SK-N-SH (cell line): ENCODE data around the gene ASXL3.

Source experiments
- EP300 ChIP-seq, 2 experiments: IDR thresholded peaks; 2 replicates each; pipeline versions ENCODE4 v1.4.0 to v1.6.1; 2012; ENCODE audit warnings: borderline replicate concordance in 1 of 2, low read depth in 1 of 2, low read length in 1 of 2
- EZH2phosphoT487 ChIP-seq: fragments of 200-600 bp; sonication (generic); IDR thresholded peaks from 2 replicates; pipeline ENCODE4 v1.6.1; 2017; ENCODE audit warnings: low read depth, mixed run types, mild to moderate bottlenecking, antibody characterized with exemption, moderate library complexity, borderline replicate concordance
- FOSL2 ChIP-seq: IDR thresholded peaks from 2 replicates; pipeline ENCODE4 v1.4.0; 2012; ENCODE audit warnings: low read depth, mild to moderate bottlenecking, moderate library complexity, borderline replicate concordance
- FOXJ3 ChIP-seq: sonication (generic); formaldehyde crosslinking; IDR thresholded peaks from 2 replicates; pipeline ENCODE4 v1.5.1; 2020; ENCODE audit warnings: mild to moderate bottlenecking, missing genetic modification reagents
- GATA2 ChIP-seq: sonication (generic); formaldehyde crosslinking; IDR thresholded peaks from 2 replicates; pipeline ENCODE4 v1.5.0; 2020; ENCODE audit warnings: mild to moderate bottlenecking, missing genetic modification reagents
- MXI1 ChIP-seq: IDR thresholded peaks from 2 replicates; pipeline ENCODE4 v1.6.1; 2012; ENCODE audit warnings: mild to moderate bottlenecking, low read depth, low read length, improper control_type of control experiment
- NFIC ChIP-seq: IDR thresholded peaks from 2 replicates; pipeline ENCODE4 v1.4.0; 2012; ENCODE audit warnings: borderline replicate concordance
- POLR2AphosphoS5 ChIP-seq: IDR thresholded peaks from 2 replicates; pipeline ENCODE4 v1.6.1; 2012; ENCODE audit warnings: low read depth, low read length
- SIN3A ChIP-seq: IDR thresholded peaks from 2 replicates; pipeline ENCODE4 v1.6.1; 2012; ENCODE audit warnings: low read depth, mild to moderate bottlenecking, low read length, moderate library complexity, borderline replicate concordance
- TAF1 ChIP-seq: IDR thresholded peaks from 2 replicates; pipeline ENCODE4 v1.6.1; 2012; ENCODE audit warnings: low read depth, mild to moderate bottlenecking, low read length, moderate library complexity, borderline replicate concordance
- TF ChIP-seq, protein P1 (sequence below): fragments of 200-600 bp; sonication (generic); IDR thresholded peaks from 2 replicates; pipeline ENCODE4 v1.6.1; 2017; ENCODE audit warnings: antibody characterized with exemption, mild to moderate bottlenecking, moderate library complexity
- TF ChIP-seq, protein P2 (sequence below): IDR thresholded peaks from 2 replicates; pipeline ENCODE4; 2012
- TF ChIP-seq, protein P3 (sequence below): IDR thresholded peaks from 2 replicates; pipeline ENCODE4 v1.4.0; 2012; ENCODE audit warnings: low read depth, borderline replicate concordance

GRCh38 chr18:33702625-33703024 lies 124.6 kb downstream of the ASXL3 start:
- TF ChIP-seq, protein P1, sequence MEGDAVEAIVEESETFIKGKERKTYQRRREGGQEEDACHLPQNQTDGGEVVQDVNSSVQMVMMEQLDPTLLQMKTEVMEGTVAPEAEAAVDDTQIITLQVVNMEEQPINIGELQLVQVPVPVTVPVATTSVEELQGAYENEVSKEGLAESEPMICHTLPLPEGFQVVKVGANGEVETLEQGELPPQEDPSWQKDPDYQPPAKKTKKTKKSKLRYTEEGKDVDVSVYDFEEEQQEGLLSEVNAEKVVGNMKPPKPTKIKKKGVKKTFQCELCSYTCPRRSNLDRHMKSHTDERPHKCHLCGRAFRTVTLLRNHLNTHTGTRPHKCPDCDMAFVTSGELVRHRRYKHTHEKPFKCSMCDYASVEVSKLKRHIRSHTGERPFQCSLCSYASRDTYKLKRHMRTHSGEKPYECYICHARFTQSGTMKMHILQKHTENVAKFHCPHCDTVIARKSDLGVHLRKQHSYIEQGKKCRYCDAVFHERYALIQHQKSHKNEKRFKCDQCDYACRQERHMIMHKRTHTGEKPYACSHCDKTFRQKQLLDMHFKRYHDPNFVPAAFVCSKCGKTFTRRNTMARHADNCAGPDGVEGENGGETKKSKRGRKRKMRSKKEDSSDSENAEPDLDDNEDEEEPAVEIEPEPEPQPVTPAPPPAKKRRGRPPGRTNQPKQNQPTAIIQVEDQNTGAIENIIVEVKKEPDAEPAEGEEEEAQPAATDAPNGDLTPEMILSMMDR: no peak
- TF ChIP-seq SIN3A (no peak), TAF1 (no peak), GATA2 (CRISPR knock-in tag) (peak; percentile 58), FOXJ3 (CRISPR knock-in tag) (no peak), NFIC (no peak), EP300 (IDR thresholded peaks at IDR 0.05; ENCODE audit: borderline replicate concordance in 1 of 2, low read depth in 1 of 2, low read length in 1 of 2) (peak in 1 of 2 experiments; percentile 65; a peak in 1 of 4 replicates), MXI1 (no peak), POLR2AphosphoS5 (no peak), FOSL2 (no peak), EZH2phosphoT487 (no peak)
- TF ChIP-seq, protein P2, sequence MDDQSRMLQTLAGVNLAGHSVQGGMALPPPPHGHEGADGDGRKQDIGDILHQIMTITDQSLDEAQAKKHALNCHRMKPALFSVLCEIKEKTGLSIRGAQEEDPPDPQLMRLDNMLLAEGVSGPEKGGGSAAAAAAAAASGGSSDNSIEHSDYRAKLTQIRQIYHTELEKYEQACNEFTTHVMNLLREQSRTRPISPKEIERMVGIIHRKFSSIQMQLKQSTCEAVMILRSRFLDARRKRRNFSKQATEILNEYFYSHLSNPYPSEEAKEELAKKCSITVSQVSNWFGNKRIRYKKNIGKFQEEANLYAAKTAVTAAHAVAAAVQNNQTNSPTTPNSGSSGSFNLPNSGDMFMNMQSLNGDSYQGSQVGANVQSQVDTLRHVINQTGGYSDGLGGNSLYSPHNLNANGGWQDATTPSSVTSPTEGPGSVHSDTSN: no peak
- TF ChIP-seq, protein P3, sequence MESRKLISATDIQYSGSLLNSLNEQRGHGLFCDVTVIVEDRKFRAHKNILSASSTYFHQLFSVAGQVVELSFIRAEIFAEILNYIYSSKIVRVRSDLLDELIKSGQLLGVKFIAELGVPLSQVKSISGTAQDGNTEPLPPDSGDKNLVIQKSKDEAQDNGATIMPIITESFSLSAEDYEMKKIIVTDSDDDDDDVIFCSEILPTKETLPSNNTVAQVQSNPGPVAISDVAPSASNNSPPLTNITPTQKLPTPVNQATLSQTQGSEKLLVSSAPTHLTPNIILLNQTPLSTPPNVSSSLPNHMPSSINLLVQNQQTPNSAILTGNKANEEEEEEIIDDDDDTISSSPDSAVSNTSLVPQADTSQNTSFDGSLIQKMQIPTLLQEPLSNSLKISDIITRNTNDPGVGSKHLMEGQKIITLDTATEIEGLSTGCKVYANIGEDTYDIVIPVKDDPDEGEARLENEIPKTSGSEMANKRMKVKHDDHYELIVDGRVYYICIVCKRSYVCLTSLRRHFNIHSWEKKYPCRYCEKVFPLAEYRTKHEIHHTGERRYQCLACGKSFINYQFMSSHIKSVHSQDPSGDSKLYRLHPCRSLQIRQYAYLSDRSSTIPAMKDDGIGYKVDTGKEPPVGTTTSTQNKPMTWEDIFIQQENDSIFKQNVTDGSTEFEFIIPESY: no peak
